WTC11 (cell line): ENCODE data around the gene OCA2. TPM values are rescaled to one million over a fixed set of nuclear protein-coding genes. Genes with fewer than 3 reads are reported as not detected.

Experiments
- ATAC-seq: fragments of 200-7000 bp; cut with Tn5 transposase; 2 replicates; pipeline ENCODE4 v1.10.0; 2021; ENCODE audit warnings: mild to moderate bottlenecking, moderate library complexity
- CTCF ChIA-PET: fragments of 300-600 bp; sonication (Branson Sonifier 250); formaldehyde crosslinking; loops from one replicate; lab custom pipeline; 2021; ENCODE audit warnings: antibody characterized with exemption; lab: Charles Lee
- POLR2A ChIA-PET: fragments of 350-600 bp; sonication (Branson Sonifier 250); formaldehyde crosslinking; loops from one replicate; lab custom pipeline; 2021; ENCODE audit warnings: antibody characterized with exemption; lab: Charles Lee
- DNase-seq: peaks from one replicate; pipeline ENCODE4 v3.0.0; 2021; ENCODE audit warnings: low spot score
- H3K27ac Mint-ChIP-seq: 2 replicates; pipeline ENCODE4 v1.8.0; 2021; ENCODE audit warnings: mixed read lengths
- H3K27me3 Mint-ChIP-seq: 2 replicates; pipeline ENCODE4 v1.8.0; 2021; ENCODE audit warnings: low read depth, mild to moderate bottlenecking, moderate library complexity, mixed read lengths
- H3K36me3 Mint-ChIP-seq: 2 replicates; pipeline ENCODE4 v1.8.0; 2021; ENCODE audit warnings: mixed read lengths
- H3K4me1 Mint-ChIP-seq: 2 replicates; pipeline ENCODE4 v1.8.0; 2022; ENCODE audit warnings: mixed read lengths
- H3K4me3 Mint-ChIP-seq: 2 replicates; pipeline ENCODE4 v1.8.0; 2021; ENCODE audit warnings: mild to moderate bottlenecking, moderate library complexity, mixed read lengths
- H3K9me3 Mint-ChIP-seq: 2 replicates; pipeline ENCODE4 v1.8.0; 2021; ENCODE audit warnings: mixed read lengths
- AR ChIP-seq: fragments of 250-450 bp; sonication (Bioruptor Pico); IDR thresholded peaks from 2 replicates; pipeline ENCODE4 v1.9.0; 2021; ENCODE audit warnings: mild to moderate bottlenecking
- ATF1 ChIP-seq: sonication (generic); formaldehyde crosslinking; IDR thresholded peaks from 2 replicates; pipeline ENCODE4 v1.8.1; 2023; ENCODE audit warnings: mild to moderate bottlenecking, moderate library complexity, missing genetic modification reagents
- CBFB ChIP-seq: sonication (generic); formaldehyde crosslinking; IDR thresholded peaks from 2 replicates; pipeline ENCODE4 v1.8.1; 2022; ENCODE audit warnings: mild to moderate bottlenecking, low read depth, missing genetic modification reagents
- CREM ChIP-seq: sonication (generic); formaldehyde crosslinking; IDR thresholded peaks from 2 replicates; pipeline ENCODE4 v1.8.1; 2022; ENCODE audit warnings: mild to moderate bottlenecking, missing genetic modification reagents, moderate library complexity
- E2F4 ChIP-seq: sonication (generic); formaldehyde crosslinking; IDR thresholded peaks from 2 replicates; pipeline ENCODE4 v1.8.1; 2022; ENCODE audit warnings: low read depth, mild to moderate bottlenecking, moderate library complexity, missing genetic modification reagents, borderline replicate concordance
- ESRRA ChIP-seq: sonication (generic); formaldehyde crosslinking; IDR thresholded peaks from 2 replicates; pipeline ENCODE4 v1.8.1; 2022; ENCODE audit warnings: mild to moderate bottlenecking, missing genetic modification reagents, borderline replicate concordance
- FOXK1 ChIP-seq: sonication (generic); formaldehyde crosslinking; IDR thresholded peaks from 2 replicates; pipeline ENCODE4 v1.8.0; 2022; ENCODE audit warnings: mild to moderate bottlenecking, moderate library complexity, missing genetic modification reagents
- FOXP1 ChIP-seq: sonication (generic); formaldehyde crosslinking; IDR thresholded peaks from 2 replicates; pipeline ENCODE4 v1.8.0; 2022; ENCODE audit warnings: missing genetic modification reagents, mild to moderate bottlenecking, moderate library complexity, borderline replicate concordance
- FOXP4 ChIP-seq: sonication (generic); formaldehyde crosslinking; IDR thresholded peaks from 2 replicates; pipeline ENCODE4 v1.8.0; 2022; ENCODE audit warnings: mild to moderate bottlenecking, missing genetic modification reagents
- GABPB1 ChIP-seq: sonication (generic); formaldehyde crosslinking; IDR thresholded peaks from 2 replicates; pipeline ENCODE4 v1.8.1; 2023; ENCODE audit warnings: mild to moderate bottlenecking, missing genetic modification reagents
- MLX ChIP-seq: sonication (generic); formaldehyde crosslinking; IDR thresholded peaks from 2 replicates; pipeline ENCODE4 v1.8.1; 2023; ENCODE audit warnings: mild to moderate bottlenecking, missing genetic modification reagents, moderate library complexity
- MYBL2 ChIP-seq: sonication (generic); formaldehyde crosslinking; IDR thresholded peaks from 2 replicates; pipeline ENCODE4 v1.8.1; 2023; ENCODE audit warnings: mild to moderate bottlenecking, moderate library complexity, missing genetic modification reagents
- NFE2L1 ChIP-seq: sonication (generic); formaldehyde crosslinking; IDR thresholded peaks from 2 replicates; pipeline ENCODE4 v1.8.1; 2023; ENCODE audit warnings: missing genetic modification reagents
- NFYB ChIP-seq: sonication (generic); formaldehyde crosslinking; conservative IDR thresholded peaks from 2 replicates; pipeline ENCODE4 v1.8.0; 2022; ENCODE audit warnings: low read depth, missing genetic modification reagents
- NR2C2 ChIP-seq: sonication (generic); formaldehyde crosslinking; IDR thresholded peaks from 2 replicates; pipeline ENCODE4 v1.8.0; 2022; ENCODE audit warnings: mild to moderate bottlenecking, missing genetic modification reagents
- PRRX2 ChIP-seq: fragments of 250-450 bp; sonication (Bioruptor Pico); IDR thresholded peaks from 2 replicates; pipeline ENCODE4 v1.8.0; 2021; ENCODE audit warnings: mild to moderate bottlenecking
- SMAD3 ChIP-seq: sonication (generic); formaldehyde crosslinking; IDR thresholded peaks from 2 replicates; pipeline ENCODE4 v1.8.0; 2022; ENCODE audit warnings: missing genetic modification reagents, mild to moderate bottlenecking, borderline replicate concordance
- SMAD4 ChIP-seq: sonication (generic); formaldehyde crosslinking; IDR thresholded peaks from 2 replicates; pipeline ENCODE4 v1.8.0; 2022; ENCODE audit warnings: mild to moderate bottlenecking, missing genetic modification reagents
- SP1 ChIP-seq: sonication (generic); formaldehyde crosslinking; conservative IDR thresholded peaks from 2 replicates; pipeline ENCODE4 v1.8.1; 2022; ENCODE audit warnings: missing genetic modification reagents
- USF2 ChIP-seq: sonication (generic); formaldehyde crosslinking; IDR thresholded peaks from 2 replicates; pipeline ENCODE4 v1.8.1; 2023; ENCODE audit warnings: mild to moderate bottlenecking, missing genetic modification reagents, moderate library complexity
- total RNA-seq: library from RNA; stranded (reverse); gene quantifications from 3 replicates; pipeline ENCODE4 v1.2.3, GENCODE V29; 2021
- TF ChIP-seq, protein P1 (sequence below): fragments of 250-450 bp; sonication (Bioruptor Pico); IDR thresholded peaks from 2 replicates; pipeline ENCODE4 v1.9.0; 2021; ENCODE audit warnings: mild to moderate bottlenecking

Gene OCA2
- total RNA-seq, 1 experiment from 2014 or later, result 0.39 TPM

DNA sequence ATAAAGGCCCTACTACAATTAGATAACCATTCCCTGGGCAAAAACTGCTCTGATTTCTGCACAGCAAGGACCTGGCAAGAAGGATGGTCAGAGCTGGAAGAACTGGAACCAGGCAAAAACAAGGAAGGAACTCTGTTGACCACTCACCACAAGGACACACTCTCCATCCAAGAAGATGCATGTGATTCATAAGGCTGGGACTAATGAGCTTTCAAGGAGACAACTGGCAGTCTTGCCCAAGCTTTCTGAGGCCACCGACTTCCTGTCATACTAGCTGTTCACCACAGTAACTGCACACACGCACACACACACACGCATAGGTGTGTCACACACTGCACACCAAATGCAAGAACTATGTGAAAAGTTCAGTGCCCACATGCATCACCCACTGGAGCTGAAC is 256.6 kb downstream of the OCA2 start:
- Mint-ChIP-seq H3K36me3 (no peaks in the 10 kb centered on the region), H3K27me3 (no peaks in the 10 kb centered on the region; the same call in 1 of the 2 replicates), H3K9me3 (no peaks in the 10 kb centered on the region), H3K4me3 (no peak overlapping the region), H3K4me1 (no peaks in the 10 kb centered on the region), H3K27ac (no peak overlapping the region)
- DNase-seq (no peak), ATAC-seq (no peak)
- POLR2A ChIA-PET, result no interaction called here
- TF ChIP-seq ESRRA (CRISPR knock-in tag) (no peak), E2F4 (no peak), FOXP4 (CRISPR knock-in tag) (no peak), NFE2L1 (CRISPR knock-in tag) (no peak), AR (CRISPR knock-in tag) (no peak), PRRX2 (CRISPR knock-in tag) (no peak), CBFB (CRISPR knock-in tag) (no peak), CREM (no peak), GABPB1 (CRISPR knock-in tag) (no peak), SMAD3 (CRISPR knock-in tag) (no peak), FOXK1 (CRISPR knock-in tag) (no peak), MYBL2 (no peak), USF2 (CRISPR knock-in tag) (no peak), SP1 (CRISPR knock-in tag) (no peak), NR2C2 (CRISPR knock-in tag) (no peak)
- TF ChIP-seq, protein P1, sequence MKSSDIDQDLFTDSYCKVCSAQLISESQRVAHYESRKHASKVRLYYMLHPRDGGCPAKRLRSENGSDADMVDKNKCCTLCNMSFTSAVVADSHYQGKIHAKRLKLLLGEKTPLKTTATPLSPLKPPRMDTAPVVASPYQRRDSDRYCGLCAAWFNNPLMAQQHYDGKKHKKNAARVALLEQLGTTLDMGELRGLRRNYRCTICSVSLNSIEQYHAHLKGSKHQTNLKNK (CRISPR knock-in tag), result no peak
- CTCF ChIA-PET, result no interaction called here

GRCh38 chr15:27835233-27835939 is 263.7 kb downstream of the OCA2 start:
- Mint-ChIP-seq H3K4me3 (no peak overlapping the region), H3K27ac (no peak overlapping the region), H3K4me1 (no peaks in the 10 kb centered on the region), H3K36me3 (no peaks in the 10 kb centered on the region), H3K27me3 (no peaks in the 10 kb centered on the region), H3K9me3 (no peaks in the 10 kb centered on the region)
- DNase-seq (no peak), ATAC-seq (no peak)
- POLR2A ChIA-PET, result no interaction called here
- TF ChIP-seq NFYB (CRISPR knock-in tag), result no peak
- TF ChIP-seq AR (CRISPR knock-in tag), result no peak
- no peak for TF ChIP-seq MLX
- TF ChIP-seq FOXP1, result no peak
- TF ChIP-seq SMAD4 (CRISPR knock-in tag), result no peak
- TF ChIP-seq ATF1 (CRISPR knock-in tag), result no peak
- CTCF ChIA-PET, result interaction anchor here (1.2 kb wide), 1 partner anchor 944 kb away, joined by 3 read pairs; no protein-coding TSS in a partner anchor
